ENCODE results near the gene UNC79.

Gene UNC79

DNA sequence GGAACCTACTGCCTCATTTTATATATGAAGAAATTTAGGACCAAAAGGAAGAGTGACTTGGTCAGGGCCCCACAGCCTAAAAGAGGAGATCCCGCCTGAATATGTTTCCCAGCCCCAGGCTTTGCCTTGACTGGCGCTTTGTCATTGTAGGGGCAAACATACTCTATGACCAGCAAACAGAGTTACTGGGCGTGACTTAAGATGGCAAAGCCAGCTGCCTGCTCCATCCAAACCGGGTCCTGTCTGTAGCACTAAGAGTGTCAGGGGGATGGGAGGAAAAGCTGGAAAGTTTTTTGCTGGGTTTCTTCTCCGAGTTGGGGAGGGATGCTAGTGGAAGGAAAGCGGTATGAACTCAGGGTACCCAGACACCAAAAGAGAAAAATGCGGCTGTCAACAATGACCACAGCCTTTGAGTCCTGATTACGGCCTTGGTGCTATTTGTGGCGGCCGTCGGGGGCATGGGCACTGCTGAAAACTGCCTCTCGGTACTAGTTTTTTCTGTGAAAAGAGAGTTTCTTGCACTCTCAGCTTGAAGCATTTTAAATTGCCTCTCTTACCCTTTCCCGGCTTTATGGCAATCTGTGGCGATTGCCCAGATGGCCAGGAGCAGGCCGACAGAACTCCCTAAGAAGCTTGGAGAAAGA is 274.9 kb downstream of the UNC79 start:
- no peak for DNase-seq (ENCODE audit: low read depth in 1 of 2, low spot score in 1 of 2)

DNA sequence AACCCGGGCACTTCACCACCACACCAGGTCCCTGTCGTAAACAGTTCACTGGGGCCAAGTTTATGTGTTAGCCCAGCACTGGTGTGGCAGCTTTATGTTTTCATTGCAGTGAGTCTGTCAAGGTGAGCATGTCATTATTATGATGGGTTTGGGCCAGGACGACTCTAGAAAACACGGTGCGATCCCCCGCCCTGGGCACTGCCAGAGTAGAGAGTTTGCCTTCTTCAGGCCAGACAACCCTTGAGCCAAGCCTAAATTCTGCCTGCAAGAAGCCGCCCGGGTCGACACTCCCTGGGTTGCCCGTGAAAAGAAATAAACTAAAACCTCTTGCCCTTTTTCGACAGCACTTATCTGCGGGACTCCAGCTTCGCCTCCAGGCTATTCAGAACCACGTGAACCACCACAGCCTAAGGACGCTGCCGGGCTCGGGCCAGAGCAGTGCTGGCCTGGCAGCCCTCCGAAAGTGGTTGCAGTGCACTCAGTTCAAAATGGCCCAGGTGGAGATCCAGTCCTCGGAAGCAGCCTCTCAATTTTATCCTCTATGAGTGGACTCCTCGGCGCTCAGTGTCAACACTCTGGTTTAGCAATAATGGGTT is 275.7 kb downstream of the UNC79 start:
- DNase-seq (ENCODE audit: low read depth in 1 of 2, low spot score in 1 of 2), result no peak

DNA sequence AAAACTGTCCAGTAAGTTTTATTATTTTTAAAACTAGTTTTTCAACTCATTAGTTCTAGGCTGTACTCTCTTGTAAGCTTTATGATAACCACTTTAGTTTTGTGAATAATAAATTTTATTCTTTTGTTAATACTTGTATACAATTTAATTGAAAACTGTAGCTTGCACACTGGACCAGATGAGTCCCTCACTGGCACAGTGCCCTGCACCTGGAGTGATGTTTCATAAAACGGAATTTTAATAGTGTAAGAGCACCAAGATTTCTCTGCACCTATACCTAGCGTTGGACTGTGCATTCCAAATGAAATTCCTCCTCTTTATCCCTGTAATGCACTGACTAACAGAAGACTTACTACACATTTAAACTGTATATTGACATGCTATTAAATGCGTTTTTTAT is 276.7 kb downstream of the UNC79 start:
- DNase-seq (ENCODE audit: low read depth in 1 of 2, low spot score in 1 of 2), result no peak

DNA sequence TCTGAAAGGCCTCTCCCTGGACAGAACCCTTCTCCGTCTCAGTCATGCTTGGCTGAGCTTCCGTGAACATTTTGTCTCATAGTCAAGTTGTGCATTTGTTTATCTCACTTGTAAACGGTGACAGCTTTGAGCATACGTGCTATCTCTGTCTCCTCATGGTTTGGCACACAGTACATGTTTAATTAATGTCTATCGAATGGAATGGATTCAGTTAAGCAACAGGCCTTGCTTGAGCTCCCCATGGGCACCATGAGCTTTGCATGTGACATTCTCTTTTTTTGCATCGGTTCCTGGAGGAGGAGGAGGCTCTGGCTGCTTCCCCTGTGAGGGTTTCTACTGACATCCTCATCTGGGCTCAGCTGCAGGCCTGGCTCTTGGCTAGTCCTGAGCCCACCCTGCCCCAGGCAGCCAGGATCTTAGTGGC is 277.6 kb downstream of the UNC79 start:
- no peak for DNase-seq (ENCODE audit: low read depth in 1 of 2, low spot score in 1 of 2)

DNA sequence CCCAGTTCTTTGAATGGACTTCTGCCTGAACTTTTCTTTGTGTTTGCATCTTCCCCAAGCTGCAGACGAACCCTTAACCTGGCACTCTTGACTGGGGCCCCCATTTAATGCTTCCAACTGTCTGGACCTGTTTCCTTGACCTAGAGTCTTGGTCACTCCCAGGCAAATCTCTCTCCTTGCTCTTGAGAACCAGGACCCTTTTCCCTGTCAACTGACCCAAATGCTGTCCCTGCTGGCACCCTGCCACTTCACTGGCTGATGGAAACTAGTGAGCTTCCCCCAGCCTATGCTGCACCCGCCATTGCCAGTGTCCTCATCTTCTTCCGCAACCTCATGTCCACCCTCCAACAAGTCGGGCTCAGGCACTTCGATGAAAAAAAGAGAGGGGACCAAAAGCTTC is 278.1 kb downstream of the UNC79 start:
- no peak for DNase-seq (ENCODE audit: low read depth in 1 of 2, low spot score in 1 of 2)

DNA sequence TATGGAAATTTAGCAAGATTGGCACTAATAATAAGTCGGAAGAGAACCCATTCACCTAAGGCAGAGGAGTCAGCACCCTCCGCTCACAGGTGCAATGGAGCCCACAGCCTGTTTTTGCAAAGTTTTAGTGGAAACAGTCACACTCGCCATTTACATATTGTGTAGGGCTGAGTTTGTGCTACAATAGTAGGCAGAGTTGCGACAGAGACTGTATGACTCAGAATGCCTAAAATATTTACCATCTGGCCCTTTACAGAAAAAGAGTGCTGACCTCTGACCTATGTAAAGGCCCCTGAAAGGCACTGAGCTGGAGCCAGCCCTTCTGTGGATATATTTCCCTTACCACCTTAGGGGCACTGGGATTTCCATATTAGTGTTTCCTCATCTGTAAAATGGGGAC is 278.5 kb downstream of the UNC79 start:
- no peak for DNase-seq (ENCODE audit: low read depth in 1 of 2, low spot score in 1 of 2)

DNA sequence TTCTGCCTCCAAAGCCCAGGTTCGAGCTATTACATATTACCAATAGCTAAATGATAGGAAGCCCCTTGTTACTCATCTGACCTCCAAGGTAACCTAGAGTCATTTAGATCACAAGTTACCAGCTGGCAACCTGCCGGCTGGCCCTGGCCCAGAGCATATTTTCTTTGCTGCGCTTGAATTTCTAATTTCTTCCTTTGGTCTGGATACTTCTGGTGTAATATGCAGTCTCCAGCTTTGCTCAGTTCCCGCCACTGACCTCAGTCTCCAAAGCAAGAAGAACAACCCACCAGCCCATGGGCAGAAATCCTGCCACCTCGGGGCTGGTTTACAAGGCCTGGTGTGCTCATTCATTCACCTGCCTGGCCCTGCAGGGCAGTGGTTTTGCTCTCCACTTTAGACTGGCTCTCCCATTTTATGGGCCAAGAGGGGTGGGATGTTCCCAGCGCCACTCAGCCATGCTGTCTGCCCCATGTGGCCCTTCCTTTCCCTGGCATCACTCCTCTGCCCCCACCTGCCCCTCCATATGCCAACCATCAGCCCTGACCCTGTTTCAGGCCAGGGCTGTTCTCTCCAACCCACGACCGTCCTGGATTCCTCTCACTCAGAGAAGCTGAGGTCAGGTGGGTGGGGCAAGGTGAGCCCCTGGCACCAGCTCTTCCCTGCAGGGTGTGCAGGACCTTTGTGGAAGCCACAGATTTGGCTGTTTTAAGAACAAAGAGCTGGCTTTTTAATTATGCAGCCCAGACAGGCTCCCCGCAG is 281.5 kb downstream of the UNC79 start:
- no peak for DNase-seq (ENCODE audit: low read depth in 1 of 2, low spot score in 1 of 2)

DNA sequence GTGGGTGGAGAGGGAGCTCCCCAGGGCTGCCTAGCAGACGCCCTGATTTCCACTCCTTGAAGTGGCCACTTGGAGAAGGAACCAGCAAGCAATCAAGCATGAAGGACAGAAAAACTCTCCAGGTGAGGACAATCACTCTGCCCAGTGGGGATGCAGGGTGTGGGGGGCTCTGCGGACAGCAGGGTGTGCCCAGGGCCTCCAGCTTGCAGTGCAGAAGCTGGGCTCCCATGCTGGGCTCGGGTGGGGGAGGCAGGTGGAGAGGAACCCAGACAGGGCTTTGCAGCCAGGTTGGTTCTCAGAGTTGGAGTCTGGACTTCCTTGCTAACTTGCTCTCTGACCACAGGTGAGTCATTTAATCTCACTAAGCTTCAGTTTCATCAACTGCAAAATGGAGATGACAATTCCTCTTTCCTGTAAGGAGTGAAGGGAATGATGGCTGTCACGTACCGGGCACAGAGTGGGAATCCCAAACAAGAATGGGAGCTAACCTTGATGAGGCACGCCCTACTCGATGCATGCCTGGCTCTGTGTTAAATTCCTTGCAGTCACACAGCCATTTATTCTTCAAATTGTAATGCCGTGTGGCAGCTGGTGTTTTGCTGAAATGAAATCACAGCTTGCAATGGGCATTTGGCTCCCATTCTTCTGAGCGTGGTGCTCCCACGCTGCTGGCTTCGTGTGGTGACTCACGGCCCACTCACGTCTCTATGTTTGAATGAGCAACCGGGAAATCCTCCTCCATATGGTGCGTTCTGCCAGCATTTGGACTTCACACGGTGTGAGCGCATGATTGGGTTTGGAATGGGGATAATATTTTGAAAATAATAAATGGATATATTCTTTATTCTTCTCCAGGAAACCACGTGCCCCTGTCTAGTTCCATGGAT is 282.3 kb downstream of the UNC79 start:
- no peak for DNase-seq (ENCODE audit: low read depth in 1 of 2, low spot score in 1 of 2)

DNA sequence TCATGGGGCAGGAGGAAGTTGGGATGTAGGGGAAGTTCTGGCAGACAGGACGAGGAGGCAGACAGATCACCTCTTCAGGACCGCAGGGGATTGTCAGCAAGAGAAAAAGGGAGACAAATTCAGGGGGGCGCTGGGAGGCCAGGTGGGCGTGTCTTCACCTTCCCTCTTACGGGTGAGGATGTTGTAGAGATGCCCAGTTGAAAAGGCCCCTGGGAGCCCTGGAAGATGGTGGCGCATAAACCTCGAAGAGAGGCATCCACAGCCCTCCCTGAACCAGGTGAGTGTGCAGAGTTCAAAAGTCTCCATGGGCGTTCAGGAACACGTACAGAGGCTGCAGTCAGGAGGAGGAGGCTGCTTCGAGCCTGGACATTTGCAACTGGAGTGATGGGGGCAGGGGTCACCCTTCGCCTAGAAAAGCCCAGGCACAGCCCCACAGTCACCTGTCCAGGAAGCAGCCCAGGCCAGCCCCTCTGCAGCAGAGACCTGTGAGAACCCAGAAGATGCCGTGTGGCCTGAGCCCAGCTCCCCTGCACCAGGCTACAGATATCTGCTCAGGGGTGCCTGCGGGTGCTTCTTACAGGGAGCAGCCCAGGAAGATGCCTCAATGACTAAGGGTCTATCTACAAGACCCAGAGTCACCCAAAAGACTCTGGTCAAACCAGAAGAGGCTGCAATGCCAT is 283.1 kb downstream of the UNC79 start:
- no peak for DNase-seq (ENCODE audit: low read depth in 1 of 2, low spot score in 1 of 2)

DNA sequence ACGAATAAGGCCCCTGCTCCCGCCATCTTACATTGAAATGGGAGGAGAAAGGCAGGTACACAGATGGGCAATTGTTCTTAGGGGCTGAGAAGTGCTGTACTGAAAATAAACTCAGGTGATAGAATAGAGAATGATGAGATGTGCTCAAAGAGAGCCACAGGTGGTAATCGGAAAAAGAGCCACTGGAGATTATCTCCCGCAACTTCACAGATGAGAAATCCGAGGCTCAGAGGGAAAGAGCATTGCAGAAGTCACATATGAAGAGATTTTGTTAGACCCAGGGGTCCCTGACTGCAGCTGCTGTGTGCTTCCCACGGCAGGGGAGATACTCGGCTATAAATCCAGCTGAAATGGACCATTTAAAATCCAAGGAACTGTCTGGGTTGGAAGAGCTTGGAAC is 283.9 kb downstream of the UNC79 start:
- no peak for DNase-seq (ENCODE audit: low read depth in 1 of 2, low spot score in 1 of 2)

DNA sequence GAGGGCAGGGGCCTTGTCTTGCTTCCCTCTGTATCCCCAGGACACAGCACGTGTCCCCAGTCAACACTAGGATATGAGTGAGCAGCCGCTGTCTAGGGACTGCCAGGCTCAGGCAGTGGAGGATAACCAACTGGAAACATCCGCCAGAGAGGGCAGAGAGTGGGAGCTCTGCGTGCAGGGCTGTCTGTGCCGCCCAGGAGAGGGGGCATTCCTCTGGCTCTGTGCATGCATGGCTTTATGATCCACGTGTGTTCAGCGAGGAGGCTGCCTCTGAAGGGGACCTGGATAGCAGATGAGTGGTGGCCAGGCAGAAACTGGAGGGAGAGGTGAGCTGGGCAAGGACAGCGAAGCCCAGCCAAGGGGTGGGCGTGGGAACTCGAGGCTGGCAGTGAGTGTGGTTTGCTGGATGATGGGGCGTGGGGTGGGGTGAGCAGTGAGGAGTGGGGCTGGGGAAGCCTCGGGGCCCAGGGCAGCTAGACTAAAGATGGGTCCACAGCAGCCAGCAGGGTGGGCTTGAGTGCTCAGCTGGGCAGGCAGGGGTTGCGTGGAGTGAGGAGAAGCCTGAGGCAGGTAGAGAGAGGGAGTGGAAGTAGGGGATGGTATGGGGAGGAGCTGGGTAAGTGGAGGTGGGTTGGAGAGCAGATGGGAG is 284.7 kb downstream of the UNC79 start:
- DNase-seq (ENCODE audit: low read depth in 1 of 2, low spot score in 1 of 2), result no peak

DNA sequence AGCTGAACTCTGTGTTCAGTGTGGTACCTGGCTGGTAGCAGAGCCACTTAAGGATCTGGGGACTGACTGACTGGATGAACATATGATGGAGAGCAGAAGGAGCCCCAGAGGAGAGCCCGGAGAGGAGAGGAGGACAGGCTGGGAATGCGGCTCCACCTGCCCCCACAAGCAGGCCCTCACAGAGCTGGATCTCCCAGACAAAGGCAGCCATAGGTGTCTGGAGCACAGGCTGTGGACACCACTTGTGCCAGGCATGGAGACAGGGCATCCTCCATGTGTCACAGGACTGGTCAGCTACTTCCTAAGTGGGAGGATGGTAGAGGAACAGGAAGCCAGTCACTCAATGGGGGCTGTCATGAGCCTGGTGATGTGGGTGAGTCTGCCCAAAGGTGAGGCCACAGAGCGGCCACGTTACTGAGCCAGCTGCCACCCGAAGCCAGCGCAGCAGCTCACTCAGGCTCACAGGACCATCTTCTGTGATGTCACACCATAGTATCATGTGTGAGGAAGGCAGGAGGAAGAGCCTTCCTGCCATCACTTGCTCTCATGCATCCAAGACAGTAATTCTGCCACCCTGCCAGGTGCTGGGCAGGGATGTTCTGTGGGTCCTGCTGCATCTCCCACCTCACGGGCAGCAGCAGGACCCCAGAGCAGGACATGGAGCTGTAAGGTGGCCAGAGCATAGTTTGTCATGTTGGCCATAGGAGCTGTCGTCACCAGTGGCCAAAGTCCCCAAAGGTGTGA is 285.4 kb downstream of the UNC79 start:
- DNase-seq (ENCODE audit: low read depth in 1 of 2, low spot score in 1 of 2), result no peak

DNA sequence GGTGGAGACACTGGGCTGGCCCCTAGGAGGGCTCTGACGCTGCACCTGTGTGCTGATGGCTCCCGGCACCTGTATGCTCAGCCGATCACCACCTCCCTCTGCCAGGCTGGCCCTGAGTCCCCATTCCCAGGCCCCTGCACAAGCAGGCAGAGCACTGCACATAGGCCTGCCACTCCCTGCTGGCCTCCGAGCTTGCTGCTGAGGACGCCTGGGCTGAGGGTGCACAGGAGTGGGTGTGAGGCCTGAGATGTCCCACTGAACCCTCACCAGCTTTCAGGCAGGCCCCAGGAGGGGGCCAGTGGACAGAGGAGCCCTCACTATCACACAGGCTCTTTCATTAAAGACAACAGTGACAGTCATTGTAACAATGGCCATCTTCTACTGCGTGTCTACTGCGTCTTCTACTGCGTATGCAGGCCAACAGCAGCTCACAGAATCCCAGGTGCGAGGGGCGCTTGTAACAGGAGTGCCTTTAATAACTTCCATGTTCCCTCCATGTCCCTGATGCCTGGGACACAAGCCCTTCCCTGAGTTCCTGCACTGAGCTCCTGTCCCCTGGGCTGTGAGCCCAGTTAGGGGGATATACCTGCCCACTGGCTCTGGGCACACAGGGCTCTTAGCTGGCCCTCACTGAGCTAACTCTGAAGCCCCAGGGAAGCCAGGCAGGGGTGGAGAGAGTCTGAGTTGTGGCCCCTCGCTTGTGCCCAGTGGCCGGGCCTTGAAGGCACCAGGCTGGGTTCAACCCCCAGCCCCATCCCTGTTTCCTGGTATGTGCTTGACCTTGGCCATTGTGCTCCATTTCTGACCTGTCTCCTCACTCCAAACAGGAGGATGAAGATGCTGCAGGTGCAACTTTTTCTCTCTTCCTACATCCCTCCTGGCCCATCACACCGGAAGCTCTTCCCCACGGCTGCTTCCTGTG is 286.3 kb downstream of the UNC79 start:
- DNase-seq (ENCODE audit: low read depth in 1 of 2, low spot score in 1 of 2), result no peak

DNA sequence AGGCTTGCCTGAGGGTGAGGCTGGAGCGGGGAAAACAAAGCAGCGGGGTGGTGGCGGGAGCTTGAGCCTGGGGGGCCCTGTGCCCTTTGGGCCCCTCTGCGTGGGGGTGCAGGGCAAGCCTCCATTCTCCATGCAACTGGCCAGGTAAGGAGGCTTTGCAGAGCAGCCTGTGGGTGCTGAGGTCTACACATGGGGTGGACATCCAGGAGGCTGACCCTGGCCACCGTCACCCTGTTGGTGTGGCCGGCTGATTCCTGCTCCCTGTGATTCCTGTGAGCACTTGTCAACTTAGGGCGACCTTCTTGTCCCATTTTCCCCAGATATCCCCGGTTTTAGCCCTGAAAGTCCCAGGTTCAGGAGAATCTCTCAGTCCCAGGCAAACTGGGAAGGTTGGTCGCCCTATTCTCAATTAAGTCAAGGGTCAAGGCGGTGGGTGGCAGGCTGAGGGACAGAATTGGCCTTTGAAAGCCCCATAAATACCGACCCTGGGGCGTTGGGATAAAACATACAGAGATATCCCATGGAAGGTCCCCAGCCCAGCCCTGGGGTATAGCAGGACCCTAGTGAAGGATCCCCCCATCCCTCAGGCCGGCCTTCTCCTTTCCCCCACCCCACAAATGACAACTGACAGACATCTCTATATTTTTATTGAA is 287.1 kb downstream of the UNC79 start:
- no peak for DNase-seq (ENCODE audit: low read depth in 1 of 2, low spot score in 1 of 2)

DNA sequence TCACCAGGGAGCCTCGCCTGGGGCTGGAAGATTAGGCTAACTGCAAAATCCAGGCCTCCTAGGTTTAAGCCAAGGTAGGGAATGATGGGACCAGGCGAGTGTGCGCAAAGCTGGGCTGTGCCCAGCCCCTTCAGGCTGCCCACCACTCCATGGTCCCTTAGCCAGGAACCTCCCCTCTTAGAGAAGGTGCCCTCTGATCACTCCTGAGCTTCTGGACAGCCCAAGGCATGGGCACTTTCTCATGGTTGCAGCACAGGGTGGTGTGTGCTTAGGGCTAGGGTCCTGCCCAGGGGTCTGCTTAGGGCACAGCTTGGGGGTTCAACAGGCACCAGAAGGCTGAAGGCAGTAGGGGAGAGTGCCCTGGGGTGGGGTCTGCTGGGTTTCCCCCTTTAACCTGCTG is 288.5 kb downstream of the UNC79 start:
- DNase-seq (ENCODE audit: low read depth in 1 of 2, low spot score in 1 of 2), result no peak

DNA sequence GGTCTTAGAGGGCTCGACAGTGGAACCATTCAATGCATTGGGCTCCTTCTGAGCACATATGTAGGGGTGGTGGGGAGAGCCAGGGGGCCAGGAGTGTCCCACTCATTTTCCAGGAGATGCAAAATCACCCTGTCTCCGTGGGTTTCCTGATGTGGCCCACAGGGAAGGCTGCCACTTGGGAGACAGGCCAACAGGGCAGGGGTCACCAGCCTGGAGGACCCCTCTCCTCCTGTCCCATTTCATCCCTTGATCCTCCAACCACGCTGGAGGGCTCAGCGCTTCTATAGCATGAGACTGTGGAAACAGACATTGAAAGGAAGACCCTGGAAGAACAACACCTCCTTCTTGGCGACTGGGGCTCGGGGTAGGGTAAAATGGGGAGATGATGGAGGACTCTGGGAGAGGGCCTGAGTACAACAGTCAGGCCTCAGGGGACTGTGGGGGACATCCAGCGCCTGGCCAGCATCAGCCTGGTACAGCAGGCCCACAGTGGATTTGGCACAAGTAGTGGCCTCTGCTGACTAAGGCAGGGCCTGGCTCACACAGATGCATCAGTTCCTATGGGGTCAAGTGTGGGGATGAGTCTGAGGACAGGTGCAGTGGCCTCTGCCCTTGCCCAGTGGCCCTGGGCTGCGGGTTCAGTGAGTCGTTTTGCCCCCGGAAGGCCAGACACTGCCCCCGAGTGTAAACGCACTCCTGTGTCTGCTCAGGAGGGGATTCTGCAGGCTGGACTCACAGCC is 289.5 kb downstream of the UNC79 start:
- no peak for DNase-seq (ENCODE audit: low read depth in 1 of 2, low spot score in 1 of 2)

DNA sequence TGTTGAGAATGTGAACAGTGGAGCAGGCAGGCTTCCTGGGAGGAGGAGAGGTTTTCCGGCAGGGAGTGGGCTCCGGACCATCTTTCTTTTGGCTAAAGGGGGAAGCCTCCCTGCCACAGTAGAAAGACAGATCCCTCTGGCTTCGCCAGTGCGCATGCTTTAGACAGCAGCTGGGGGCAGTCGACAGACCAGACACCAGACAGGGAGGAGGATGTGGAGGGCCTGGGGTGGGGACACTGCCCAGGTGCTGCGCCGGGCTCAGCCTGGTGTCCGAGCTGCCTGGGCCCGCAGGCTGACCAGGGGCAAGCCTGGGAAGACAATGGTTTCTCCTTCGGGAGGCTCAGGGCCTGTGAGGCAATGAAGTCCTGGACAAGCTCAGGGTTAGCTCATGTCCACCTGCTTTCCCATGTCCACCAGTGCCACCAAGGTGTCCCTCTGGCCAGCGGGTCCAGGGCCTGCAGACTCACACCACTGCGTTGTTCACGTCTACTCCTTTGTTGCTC is 290.3 kb downstream of the UNC79 start:
- DNase-seq (ENCODE audit: low read depth in 1 of 2, low spot score in 1 of 2), result no peak

Data from activated CD4-positive, alpha-beta T cell treated with anti-CD3 and anti-CD28 coated beads, Interleukin-2, amount 50 U/mL, for 24 hours (primary cell).